HCT116 (cell line): ENCODE results near the gene ZMYND19. TPM values are rescaled to one million over a fixed set of nuclear protein-coding genes. Genes with fewer than 3 reads are reported as not detected.
"Not testable (repeated sequence)": the region's sequence is repeated elsewhere in the genome, so short reads cannot be mapped to it uniquely, and the experiment has no call there.

Experiments used
- ATAC-seq: fragments of 200-7000 bp; cut with Tn5 transposase; 2 replicates; pipeline ENCODE4 v1.9.1; 2020; ENCODE audit warnings: mild to moderate bottlenecking, moderate library complexity
- BruUV-seq: library from RNA; stranded (reverse); fragments of 400-500 nt; replicated peaks from 2 replicates; lab custom pipeline; 2021; lab: Mats Ljungman, UMichigan
- CTCF ChIA-PET: fragments of 300-600 bp; sonication (Branson Sonifier 250); formaldehyde crosslinking; loops from one replicate; lab custom pipeline; 2021; ENCODE audit warnings: antibody characterized with exemption; lab: Charles Lee
- POLR2A ChIA-PET: fragments of 300-600, 350-600 bp; sonication (Branson Sonifier 250); formaldehyde crosslinking; loops from one replicate; lab custom pipeline; 2021; ENCODE audit warnings: antibody characterized with exemption; lab: Charles Lee
- RAD21 ChIA-PET, 2 experiments: fragments of 300-600 bp; sonication (Branson Sonifier 250); formaldehyde crosslinking; loops; one replicate each; lab custom pipeline; 2023; ENCODE audit warnings: low total read pairs in 2 of 2; ENCODE audit not compliant: uncharacterized antibody in 2 of 2, unreplicated experiment in 2 of 2, low non-redundant PET in 1 of 2; lab: Charles Lee
- DNase-seq: peaks from one replicate; pipeline ENCODE4 v3.0.0-alpha.2; 2010; ENCODE audit warnings: low read depth, low spot score
- H2AFZ ChIP-seq: fragments of 200-600 bp; shearing (Covaris generic), sonication (generic); 2 replicates; pipeline ENCODE4 v1.6.1; 2017; ENCODE audit warnings: low read depth, mixed run types, mixed read lengths, antibody characterized with exemption, low read length; ENCODE audit not compliant: poor library complexity, severe bottlenecking
- H3K27ac ChIP-seq: 2 replicates; pipeline ENCODE4 v1.5.1; 2012; ENCODE audit warnings: low read depth, low read length
- H3K27me3 ChIP-seq: fragments of 200-600 bp; sonication (generic); 2 replicates; pipeline ENCODE4 v1.6.1; 2016; ENCODE audit warnings: mixed run types, low read length, mixed read lengths; ENCODE audit not compliant: insufficient read depth
- H3K36me3 ChIP-seq, 2 experiments: fragments of 200-500 bp in 1 of 2; fragments of 200-600 bp in 1 of 2; sonication (Bioruptor generic) in 1 of 2; sonication (generic) in 1 of 2; 2 replicates each; pipeline versions ENCODE4 v1.5.1 to v1.6.1; 2014 to 2016; ENCODE audit warnings: low read length in 2 of 2, inconsistent platforms in 1 of 2, mixed read lengths in 1 of 2, mixed run types in 1 of 2; ENCODE audit not compliant: insufficient read depth in 2 of 2, control insufficient read depth in 1 of 2
- H3K4me1 ChIP-seq, 2 experiments: fragments of 200-600 bp in 1 of 2; sonication (generic) in 1 of 2; 2 replicates each; pipeline versions ENCODE4 v1.5.1 to v1.6.1; 2012 to 2017; ENCODE audit warnings: low read length in 2 of 2, inconsistent platforms in 1 of 2, mild to moderate bottlenecking in 1 of 2, mixed read lengths in 1 of 2, mixed run types in 1 of 2, moderate library complexity in 1 of 2; ENCODE audit not compliant: insufficient read depth in 2 of 2, control insufficient read depth in 1 of 2
- H3K4me2 ChIP-seq: fragments of 200-600 bp; sonication (generic); 2 replicates; pipeline ENCODE4 v1.6.1; 2017; ENCODE audit warnings: mixed run types, low read length, mixed read lengths
- H3K4me3 ChIP-seq, 2 experiments: fragments of 200-600 bp in 1 of 2; sonication (generic) in 1 of 2; replicated peaks in 1 of 2; 2 replicates each; pipeline ENCODE4 v1.5.1; 2011 to 2016; ENCODE audit warnings: low read length in 2 of 2, control low read depth in 1 of 2, low read depth in 1 of 2, mild to moderate bottlenecking in 1 of 2, mixed read lengths in 1 of 2, mixed run types in 1 of 2
- H3K79me2 ChIP-seq: fragments of 200-600 bp; sonication (generic); 2 replicates; pipeline ENCODE4 v1.6.1; 2017; ENCODE audit warnings: mild to moderate bottlenecking, mixed run types, low read length, moderate library complexity, mixed read lengths; ENCODE audit not compliant: insufficient read depth
- H3K9ac ChIP-seq: fragments of 200-600 bp; sonication (generic); 2 replicates; pipeline ENCODE4 v1.6.1; 2016; ENCODE audit warnings: low read length, mixed read lengths
- H3K9me2 ChIP-seq: fragments of 200-600 bp; sonication (generic), shearing (Covaris generic); 2 replicates; pipeline ENCODE4 v1.6.1; 2017; ENCODE audit warnings: mixed run types, mild to moderate bottlenecking, moderate library complexity; ENCODE audit not compliant: insufficient read depth
- H3K9me3 ChIP-seq, 2 experiments: fragments of 200-500 bp in 1 of 2; fragments of 200-600 bp in 1 of 2; sonication (Bioruptor generic) in 1 of 2; sonication (generic) in 1 of 2; 2 replicates each; pipeline ENCODE4 v1.6.1; 2014 to 2017; ENCODE audit warnings: low read length in 2 of 2, mixed read lengths in 2 of 2, inconsistent platforms in 1 of 2, low read depth in 1 of 2, mild to moderate bottlenecking in 1 of 2, mixed run types in 1 of 2, moderate library complexity in 1 of 2; ENCODE audit not compliant: control insufficient read depth in 1 of 2, insufficient read depth in 1 of 2
- H4K20me1 ChIP-seq: fragments of 200-600 bp; sonication (generic), shearing (Covaris generic); 2 replicates; pipeline ENCODE4 v1.6.1; 2017; ENCODE audit warnings: mixed run types, mild to moderate bottlenecking, moderate library complexity; ENCODE audit not compliant: insufficient read depth
- CEBPB ChIP-seq: IDR thresholded peaks from 2 replicates; pipeline ENCODE4 v1.6.1; 2012; ENCODE audit warnings: low read depth
- EGR1 ChIP-seq: IDR thresholded peaks from 2 replicates; pipeline ENCODE4 v1.6.1; 2012; ENCODE audit warnings: low read depth
- ELF1 ChIP-seq: IDR thresholded peaks from 2 replicates; pipeline ENCODE4 v1.6.1; 2012; ENCODE audit warnings: low read depth, borderline replicate concordance
- EZH2phosphoT487 ChIP-seq: fragments of 200-600 bp; IDR thresholded peaks from 2 replicates; pipeline ENCODE4 v1.6.1; 2018; ENCODE audit warnings: antibody characterized with exemption, borderline replicate concordance
- FOSL1 ChIP-seq: IDR thresholded peaks from 2 replicates; pipeline ENCODE4 v1.6.1; 2012; ENCODE audit warnings: low read depth
- JUND ChIP-seq: IDR thresholded peaks from 2 replicates; pipeline ENCODE4 v1.6.1; 2012
- MAX ChIP-seq: IDR thresholded peaks from 2 replicates; pipeline ENCODE4 v1.6.1; 2012
- POLR2A ChIP-seq: IDR thresholded peaks from 2 replicates; pipeline ENCODE4 v1.7.0; 2011; ENCODE audit warnings: borderline replicate concordance; ENCODE audit not compliant: insufficient read depth, insufficient read length; ENCODE audit errors: extremely low read depth
- RAD21 ChIP-seq: IDR thresholded peaks from 2 replicates; pipeline ENCODE4 v1.6.1; 2012; ENCODE audit warnings: low read depth, mild to moderate bottlenecking
- SIN3A ChIP-seq: IDR thresholded peaks from 2 replicates; pipeline ENCODE4 v1.6.1; 2012; ENCODE audit warnings: low read depth
- SP1 ChIP-seq: IDR thresholded peaks from 2 replicates; pipeline ENCODE4 v1.6.1; 2012; ENCODE audit warnings: low read depth
- SRF ChIP-seq: IDR thresholded peaks from 2 replicates; pipeline ENCODE4 v1.6.1; 2012; ENCODE audit warnings: low read depth
- YY1 ChIP-seq: IDR thresholded peaks from 2 replicates; pipeline ENCODE4 v1.6.1; 2011; ENCODE audit warnings: low read length, low read depth, moderate library complexity, mild to moderate bottlenecking; ENCODE audit not compliant: insufficient replicate concordance; ENCODE audit errors: extremely low read depth
- ZBTB33 ChIP-seq: IDR thresholded peaks from 2 replicates; pipeline ENCODE4 v1.6.1; 2011; ENCODE audit warnings: mild to moderate bottlenecking, low read length, moderate library complexity; ENCODE audit not compliant: insufficient replicate concordance; ENCODE audit errors: extremely low read depth
- ZFX ChIP-seq: fragments of 450-650 bp; IDR thresholded peaks from 2 replicates; pipeline ENCODE4 v1.6.1; 2017
- ZNF274 ChIP-seq: fragments of 200-500 bp; sonication (Bioruptor generic); IDR thresholded peaks from 2 replicates; pipeline ENCODE4 v1.6.1; 2014; ENCODE audit warnings: mild to moderate bottlenecking, low read depth, low read length, inconsistent platforms
- intact Hi-C: fragments of 100-400 bp; cut with micrococcal nuclease; formaldehyde crosslinking; loops from 2 replicates; pipeline ENCODE4 v1.10.0; 2022
- total RNA-seq: library from RNA; stranded (reverse); gene quantifications from one replicate; pipeline ENCODE4 v1.2.1, GENCODE V29; 2021; ENCODE audit not compliant: unreplicated experiment
- TF ChIP-seq, protein P1 (sequence below): IDR thresholded peaks from 2 replicates; pipeline ENCODE4 v1.6.1; 2012; ENCODE audit warnings: low read depth

ZMYND19 gene
- total RNA-seq, 1 experiment from 2014 or later = 57.4 TPM

- POLR2A ChIA-PET = no interaction called here
- intact Hi-C loops = no loop called here
- ATAC-seq = no peak
Measured at GRCh38 chr9:137538058-137538457, 52.3 kb downstream of the ZMYND19 start.

GRCh38 chr9:137536594-137537131 lies 53.6 kb downstream of the ZMYND19 start:
- H3K9me3 ChIP-seq, POLR2A ChIA-PET, DNase-seq, H3K27me3 ChIP-seq, H3K27ac ChIP-seq, H3K4me2 ChIP-seq, H3K4me3 ChIP-seq, H2AFZ ChIP-seq, H3K79me2 ChIP-seq, H4K20me1 ChIP-seq, BruUV-seq, H3K9ac ChIP-seq, H3K36me3 ChIP-seq, intact Hi-C loops, ATAC-seq, RAD21 ChIA-PET, H3K9me2 ChIP-seq, CTCF ChIA-PET: not testable (repeated sequence)
- peaks cover 6 to 10% of the 10 kb centered on the region in 2 experiments; a peak in 3 of 4 replicates for H3K4me1 ChIP-seq

More at GRCh38 chr9:137538058-137538457, 52.3 kb downstream of the ZMYND19 start:
- no peak overlapping the region for H3K4me3 ChIP-seq
- H3K9ac ChIP-seq = no peak overlapping the region
- H3K4me1 ChIP-seq = peaks cover 6 to 10% of the 10 kb centered on the region in 2 experiments; a peak in 3 of 4 replicates
- no peak overlapping the region for H3K4me2 ChIP-seq
- no peak overlapping the region for H3K27ac ChIP-seq
- no peaks in the 10 kb centered on the region for H3K36me3 ChIP-seq
- TF ChIP-seq EGR1 (no peak), SP1 (no peak), EZH2phosphoT487 (no peak), ZBTB33 (no peak), SRF (no peak), MAX (no peak), JUND (no peak), POLR2A (no peak), YY1 (no peak), FOSL1 (no peak), CEBPB (no peak), ZFX (no peak), ELF1 (no peak), ZNF274 (no peak), SIN3A (no peak), RAD21 (no peak)
- TF ChIP-seq, protein P1, sequence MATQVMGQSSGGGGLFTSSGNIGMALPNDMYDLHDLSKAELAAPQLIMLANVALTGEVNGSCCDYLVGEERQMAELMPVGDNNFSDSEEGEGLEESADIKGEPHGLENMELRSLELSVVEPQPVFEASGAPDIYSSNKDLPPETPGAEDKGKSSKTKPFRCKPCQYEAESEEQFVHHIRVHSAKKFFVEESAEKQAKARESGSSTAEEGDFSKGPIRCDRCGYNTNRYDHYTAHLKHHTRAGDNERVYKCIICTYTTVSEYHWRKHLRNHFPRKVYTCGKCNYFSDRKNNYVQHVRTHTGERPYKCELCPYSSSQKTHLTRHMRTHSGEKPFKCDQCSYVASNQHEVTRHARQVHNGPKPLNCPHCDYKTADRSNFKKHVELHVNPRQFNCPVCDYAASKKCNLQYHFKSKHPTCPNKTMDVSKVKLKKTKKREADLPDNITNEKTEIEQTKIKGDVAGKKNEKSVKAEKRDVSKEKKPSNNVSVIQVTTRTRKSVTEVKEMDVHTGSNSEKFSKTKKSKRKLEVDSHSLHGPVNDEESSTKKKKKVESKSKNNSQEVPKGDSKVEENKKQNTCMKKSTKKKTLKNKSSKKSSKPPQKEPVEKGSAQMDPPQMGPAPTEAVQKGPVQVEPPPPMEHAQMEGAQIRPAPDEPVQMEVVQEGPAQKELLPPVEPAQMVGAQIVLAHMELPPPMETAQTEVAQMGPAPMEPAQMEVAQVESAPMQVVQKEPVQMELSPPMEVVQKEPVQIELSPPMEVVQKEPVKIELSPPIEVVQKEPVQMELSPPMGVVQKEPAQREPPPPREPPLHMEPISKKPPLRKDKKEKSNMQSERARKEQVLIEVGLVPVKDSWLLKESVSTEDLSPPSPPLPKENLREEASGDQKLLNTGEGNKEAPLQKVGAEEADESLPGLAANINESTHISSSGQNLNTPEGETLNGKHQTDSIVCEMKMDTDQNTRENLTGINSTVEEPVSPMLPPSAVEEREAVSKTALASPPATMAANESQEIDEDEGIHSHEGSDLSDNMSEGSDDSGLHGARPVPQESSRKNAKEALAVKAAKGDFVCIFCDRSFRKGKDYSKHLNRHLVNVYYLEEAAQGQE = no peak
- TF ChIP-seq, all 23 proteins: peak for 0
- Histone ChIP-seq H3K27me3 (no peaks in the 10 kb centered on the region), H3K9me2 (no peaks in the 10 kb centered on the region), H3K9me3 (no peaks in the 10 kb centered on the region), H4K20me1 (no peaks in the 10 kb centered on the region), H2AFZ (no peak overlapping the region), H3K79me2 (no peaks in the 10 kb centered on the region)
- BruUV-seq = no TSS peak
- RAD21 ChIA-PET = no interaction called here
- no peak for DNase-seq
- CTCF ChIA-PET = no interaction called here
